HCT116 (cell line): ENCODE measurements around the gene TJAP1. TPM values are rescaled to one million over a fixed set of nuclear protein-coding genes. Genes with fewer than 3 reads are reported as not detected.

Experiments used
- ATAC-seq: fragments of 200-7000 bp; cut with Tn5 transposase; 2 replicates; pipeline ENCODE4 v1.9.1; 2020; ENCODE audit warnings: mild to moderate bottlenecking, moderate library complexity
- BruUV-seq: library from RNA; stranded (reverse); fragments of 400-500 nt; replicated peaks from 2 replicates; lab custom pipeline; 2021; lab: Mats Ljungman, UMichigan
- CTCF ChIA-PET: fragments of 300-600 bp; sonication (Branson Sonifier 250); formaldehyde crosslinking; loops from one replicate; lab custom pipeline; 2021; ENCODE audit warnings: antibody characterized with exemption; lab: Charles Lee
- POLR2A ChIA-PET: fragments of 300-600, 350-600 bp; sonication (Branson Sonifier 250); formaldehyde crosslinking; loops from one replicate; lab custom pipeline; 2021; ENCODE audit warnings: antibody characterized with exemption; lab: Charles Lee
- RAD21 ChIA-PET, 2 experiments: fragments of 300-600 bp; sonication (Branson Sonifier 250); formaldehyde crosslinking; loops; one replicate each; lab custom pipeline; 2023; ENCODE audit warnings: low total read pairs in 2 of 2; ENCODE audit not compliant: uncharacterized antibody in 2 of 2, unreplicated experiment in 2 of 2, low non-redundant PET in 1 of 2; lab: Charles Lee
- DNase-seq: peaks from one replicate; pipeline ENCODE4 v3.0.0-alpha.2; 2010; ENCODE audit warnings: low read depth, low spot score
- H2AFZ ChIP-seq: fragments of 200-600 bp; shearing (Covaris generic), sonication (generic); 2 replicates; pipeline ENCODE4 v1.6.1; 2017; ENCODE audit warnings: low read depth, mixed run types, mixed read lengths, antibody characterized with exemption, low read length; ENCODE audit not compliant: poor library complexity, severe bottlenecking
- H3K27ac ChIP-seq: 2 replicates; pipeline ENCODE4 v1.5.1; 2012; ENCODE audit warnings: low read depth, low read length
- H3K27me3 ChIP-seq: fragments of 200-600 bp; sonication (generic); 2 replicates; pipeline ENCODE4 v1.6.1; 2016; ENCODE audit warnings: mixed run types, low read length, mixed read lengths; ENCODE audit not compliant: insufficient read depth
- H3K36me3 ChIP-seq, 2 experiments: fragments of 200-500 bp in 1 of 2; fragments of 200-600 bp in 1 of 2; sonication (Bioruptor generic) in 1 of 2; sonication (generic) in 1 of 2; 2 replicates each; pipeline versions ENCODE4 v1.5.1 to v1.6.1; 2014 to 2016; ENCODE audit warnings: low read length in 2 of 2, inconsistent platforms in 1 of 2, mixed read lengths in 1 of 2, mixed run types in 1 of 2; ENCODE audit not compliant: insufficient read depth in 2 of 2, control insufficient read depth in 1 of 2
- H3K4me1 ChIP-seq, 2 experiments: fragments of 200-600 bp in 1 of 2; sonication (generic) in 1 of 2; 2 replicates each; pipeline versions ENCODE4 v1.5.1 to v1.6.1; 2012 to 2017; ENCODE audit warnings: low read length in 2 of 2, inconsistent platforms in 1 of 2, mild to moderate bottlenecking in 1 of 2, mixed read lengths in 1 of 2, mixed run types in 1 of 2, moderate library complexity in 1 of 2; ENCODE audit not compliant: insufficient read depth in 2 of 2, control insufficient read depth in 1 of 2
- H3K4me2 ChIP-seq: fragments of 200-600 bp; sonication (generic); 2 replicates; pipeline ENCODE4 v1.6.1; 2017; ENCODE audit warnings: mixed run types, low read length, mixed read lengths
- H3K4me3 ChIP-seq, 2 experiments: fragments of 200-600 bp in 1 of 2; sonication (generic) in 1 of 2; replicated peaks in 1 of 2; 2 replicates each; pipeline ENCODE4 v1.5.1; 2011 to 2016; ENCODE audit warnings: low read length in 2 of 2, control low read depth in 1 of 2, low read depth in 1 of 2, mild to moderate bottlenecking in 1 of 2, mixed read lengths in 1 of 2, mixed run types in 1 of 2
- H3K79me2 ChIP-seq: fragments of 200-600 bp; sonication (generic); 2 replicates; pipeline ENCODE4 v1.6.1; 2017; ENCODE audit warnings: mild to moderate bottlenecking, mixed run types, low read length, moderate library complexity, mixed read lengths; ENCODE audit not compliant: insufficient read depth
- H3K9ac ChIP-seq: fragments of 200-600 bp; sonication (generic); 2 replicates; pipeline ENCODE4 v1.6.1; 2016; ENCODE audit warnings: low read length, mixed read lengths
- H3K9me2 ChIP-seq: fragments of 200-600 bp; sonication (generic), shearing (Covaris generic); 2 replicates; pipeline ENCODE4 v1.6.1; 2017; ENCODE audit warnings: mixed run types, mild to moderate bottlenecking, moderate library complexity; ENCODE audit not compliant: insufficient read depth
- H3K9me3 ChIP-seq, 2 experiments: fragments of 200-500 bp in 1 of 2; fragments of 200-600 bp in 1 of 2; sonication (Bioruptor generic) in 1 of 2; sonication (generic) in 1 of 2; 2 replicates each; pipeline ENCODE4 v1.6.1; 2014 to 2017; ENCODE audit warnings: low read length in 2 of 2, mixed read lengths in 2 of 2, inconsistent platforms in 1 of 2, low read depth in 1 of 2, mild to moderate bottlenecking in 1 of 2, mixed run types in 1 of 2, moderate library complexity in 1 of 2; ENCODE audit not compliant: control insufficient read depth in 1 of 2, insufficient read depth in 1 of 2
- H4K20me1 ChIP-seq: fragments of 200-600 bp; sonication (generic), shearing (Covaris generic); 2 replicates; pipeline ENCODE4 v1.6.1; 2017; ENCODE audit warnings: mixed run types, mild to moderate bottlenecking, moderate library complexity; ENCODE audit not compliant: insufficient read depth
- CEBPB ChIP-seq: IDR thresholded peaks from 2 replicates; pipeline ENCODE4 v1.6.1; 2012; ENCODE audit warnings: low read depth
- FOSL1 ChIP-seq: IDR thresholded peaks from 2 replicates; pipeline ENCODE4 v1.6.1; 2012; ENCODE audit warnings: low read depth
- JUND ChIP-seq: IDR thresholded peaks from 2 replicates; pipeline ENCODE4 v1.6.1; 2012
- MAX ChIP-seq: IDR thresholded peaks from 2 replicates; pipeline ENCODE4 v1.6.1; 2012
- POLR2A ChIP-seq: IDR thresholded peaks from 2 replicates; pipeline ENCODE4 v1.7.0; 2011; ENCODE audit warnings: borderline replicate concordance; ENCODE audit not compliant: insufficient read depth, insufficient read length; ENCODE audit errors: extremely low read depth
- REST ChIP-seq: IDR thresholded peaks from 2 replicates; pipeline ENCODE4 v1.6.1; 2012; ENCODE audit warnings: low read depth
- SIN3A ChIP-seq: IDR thresholded peaks from 2 replicates; pipeline ENCODE4 v1.6.1; 2012; ENCODE audit warnings: low read depth
- intact Hi-C: fragments of 100-400 bp; cut with micrococcal nuclease; formaldehyde crosslinking; loops from 2 replicates; pipeline ENCODE4 v1.10.0; 2022
- total RNA-seq: library from RNA; stranded (reverse); gene quantifications from one replicate; pipeline ENCODE4 v1.2.1, GENCODE V29; 2021; ENCODE audit not compliant: unreplicated experiment

The TJAP1 gene
- total RNA-seq, 1 experiment from 2014 or later = 45.2 TPM

GRCh38 chr6:43481591-43482236 lies 4.3 kb downstream of the TJAP1 start:
- BruUV-seq = no TSS peak
- H3K4me2 ChIP-seq = peak overlapping the region; percentile 60
- H3K9me3 ChIP-seq = no peaks in the 10 kb centered on the region
- peak; percentile 42; the same call in 1 of the 2 replicates for TF ChIP-seq MAX
- TF ChIP-seq SIN3A = 0 out of 2 replicates have a peak, but pooled peaks have one; percentile 10
- no peak for TF ChIP-seq REST
- TF ChIP-seq POLR2A = no peak
- peak; percentile 58 for TF ChIP-seq FOSL1
- TF ChIP-seq JUND = peak; percentile 32; the same call in 1 of the 2 replicates
- no peak for TF ChIP-seq CEBPB
- ChIA-PET CTCF (interaction anchor here (0.7 kb wide), 1 partner anchor 12 kb away, joined by 5 read pairs; no protein-coding TSS in a partner anchor), RAD21 (no interaction called here), POLR2A (interaction anchor here (0.6 to 0.7 kb wide), 3 partner anchors 284 to 593 kb away, joined by 3 to 6 read pairs (median 4); no protein-coding TSS in a partner anchor)
- peaks cover 77% of the 10 kb centered on the region for H3K79me2 ChIP-seq
- DNase-seq (peak; percentile 44), ATAC-seq (peak; percentile 40; the same call in 1 of the 2 replicates)
- intact Hi-C loops = no loop called here
- 0 out of 2 replicates have a peak overlapping the region, but pooled peaks have one; percentile 10 for H3K9ac ChIP-seq
- H3K27me3 ChIP-seq = no peaks in the 10 kb centered on the region
- H3K4me3 ChIP-seq = 0 out of 4 replicates have a peak overlapping the region, but pooled peaks of 1 of the 2 experiments have one; percentile 10
- H2AFZ ChIP-seq = no peak overlapping the region
- peaks cover 9 to 44% of the 10 kb centered on the region in 2 experiments; a peak in 3 of 4 replicates for H3K4me1 ChIP-seq
- H4K20me1 ChIP-seq = no peaks in the 10 kb centered on the region
- H3K36me3 ChIP-seq = no peaks in the 10 kb centered on the region
- no peaks in the 10 kb centered on the region for H3K9me2 ChIP-seq
- H3K27ac ChIP-seq = peak overlapping the region; percentile 12; the same call in 1 of the 2 replicates
